K562 (cell line): ENCODE results near the gene ZNF222. TPM values are rescaled to one million over a fixed set of nuclear protein-coding genes. Genes with fewer than 3 reads are reported as not detected.

Experiments used
- CBX1 ChIP-seq: sonication (generic); IDR thresholded peaks from 2 replicates; pipeline ENCODE4 v1.6.1; 2016; ENCODE audit warnings: antibody characterized with exemption, low read depth, mild to moderate bottlenecking
- CBX2 ChIP-seq: fragments of 200-600 bp; sonication (generic); IDR thresholded peaks from one replicate; pipeline ENCODE4 v1.6.1; 2012; ENCODE audit warnings: mild to moderate bottlenecking, low read length, inconsistent platforms; ENCODE audit not compliant: insufficient read depth, poor library complexity, severe bottlenecking
- GABPB1 ChIP-seq: sonication (generic); formaldehyde crosslinking; IDR thresholded peaks from 2 replicates; pipeline ENCODE4 v1.8.0; 2022; ENCODE audit warnings: mild to moderate bottlenecking, missing genetic modification reagents
- GTF2E2 ChIP-seq: fragments of 200-800 bp; sonication (Bioruptor generic); IDR thresholded peaks from 2 replicates; pipeline ENCODE4 v1.6.1; 2016; ENCODE audit warnings: missing genetic modification characterization, missing compliant biosample characterization
- HMGXB4 ChIP-seq: sonication (generic); formaldehyde crosslinking; IDR thresholded peaks from 2 replicates; pipeline ENCODE4 v1.8.1; 2023; ENCODE audit warnings: mild to moderate bottlenecking, missing genetic modification reagents
- HSF4 ChIP-seq: fragments of 250-450 bp; sonication (Bioruptor Pico); IDR thresholded peaks from 2 replicates; pipeline ENCODE4 v2.1.2; 2022; ENCODE audit warnings: mild to moderate bottlenecking, moderate library complexity, borderline replicate concordance
- MAX ChIP-seq: sonication (generic); formaldehyde crosslinking; IDR thresholded peaks from 2 replicates; pipeline ENCODE4 v1.9.0; 2022; ENCODE audit warnings: mild to moderate bottlenecking, missing genetic modification reagents
- MTF1 ChIP-seq: fragments of 250-450 bp; sonication (Bioruptor Pico); IDR thresholded peaks from 2 replicates; pipeline ENCODE4 v1.9.0; 2021; ENCODE audit warnings: moderate library complexity, mild to moderate bottlenecking, inconsistent platforms, borderline replicate concordance
- PRPF4 ChIP-seq: fragments of 200-400 bp; formaldehyde crosslinking; IDR thresholded peaks from one replicate; pipeline ENCODE4 v1.6.1; 2017; ENCODE audit warnings: low read length, low read depth, mild to moderate bottlenecking; ENCODE audit not compliant: insufficient read depth, poor library complexity, severe bottlenecking
- RBM25 ChIP-seq: fragments of 200-400 bp; formaldehyde crosslinking; IDR thresholded peaks from 2 replicates; pipeline ENCODE4 v1.6.1; 2018; ENCODE audit warnings: low read length, low read depth, moderate library complexity; ENCODE audit not compliant: severe bottlenecking
- RERE ChIP-seq: sonication (generic); formaldehyde crosslinking; IDR thresholded peaks from 2 replicates; pipeline ENCODE4 v1.8.0; 2023; ENCODE audit warnings: missing genetic modification reagents, mild to moderate bottlenecking, borderline replicate concordance
- SIN3B ChIP-seq: fragments of 450-650 bp; IDR thresholded peaks from 2 replicates; pipeline ENCODE4 v1.6.1; 2017; ENCODE audit warnings: low read depth, mild to moderate bottlenecking, moderate library complexity
- SUPT5H ChIP-seq: fragments of 450-650 bp; IDR thresholded peaks from 2 replicates; pipeline ENCODE4 v1.6.1; 2016
- ZC3H11A ChIP-seq: IDR thresholded peaks from 2 replicates; pipeline ENCODE4 v1.6.1; 2012; ENCODE audit warnings: low read depth, low read length, improper control_type of control experiment
- ZNF24 ChIP-seq: fragments of 450-650 bp; IDR thresholded peaks from 2 replicates; pipeline ENCODE4 v1.6.1; 2016
- polyA plus RNA-seq, 8 experiments: library from polyadenylated mRNA; depleted of rRNA in 4 of 8; stranded (reverse) in 5 of 8; unstranded in 3 of 8; fragments of >200 nt; fragmentation: Nextera tagmentation in 2 of 8; fragmentation: Illumina TruSeq in 1 of 8; extraction: Ambion mirVana in 2 of 8; extraction: Trizol in 1 of 8; gene quantifications; 2 replicates each; pipeline versions ENCODE4 v1.2.1 to v1.2.3, GENCODE V29; 2011 to 2014; ENCODE audit warnings: inconsistent platforms in 1 of 8, missing spikeins in 1 of 8
- total RNA-seq, 7 experiments: library from RNA; depleted of rRNA in 6 of 7; stranded (reverse); fragments of >200 nt in 6 of 7; fragmentation: Illumina TruSeq in 2 of 7; extraction: Trizol in 2 of 7; gene quantifications; 2 replicates each; pipeline versions ENCODE4 v1.2.1 to v1.2.3, GENCODE V29; 2011 to 2021; ENCODE audit warnings: low replicate concordance in 1 of 7
- TF ChIP-seq, protein P1 (sequence below): fragments of 250-450 bp; sonication (Bioruptor Pico); IDR thresholded peaks from 2 replicates; pipeline ENCODE4 v1.8.0; 2022; ENCODE audit warnings: moderate library complexity, mild to moderate bottlenecking, inconsistent platforms
- TF ChIP-seq, protein P2 (sequence below): fragments of 200-800 bp; sonication (Bioruptor generic); IDR thresholded peaks from 2 replicates; pipeline ENCODE4 v1.6.1; 2017; ENCODE audit warnings: missing genetic modification characterization, missing compliant biosample characterization

ZNF222 gene
- total and polyA plus RNA-seq, 9 of the 15 experiments (the other 6 are each of a cell fraction or from before 2014, with no cell fraction given): 2.3 to 4.5 (median 3.0) TPM

DNA sequence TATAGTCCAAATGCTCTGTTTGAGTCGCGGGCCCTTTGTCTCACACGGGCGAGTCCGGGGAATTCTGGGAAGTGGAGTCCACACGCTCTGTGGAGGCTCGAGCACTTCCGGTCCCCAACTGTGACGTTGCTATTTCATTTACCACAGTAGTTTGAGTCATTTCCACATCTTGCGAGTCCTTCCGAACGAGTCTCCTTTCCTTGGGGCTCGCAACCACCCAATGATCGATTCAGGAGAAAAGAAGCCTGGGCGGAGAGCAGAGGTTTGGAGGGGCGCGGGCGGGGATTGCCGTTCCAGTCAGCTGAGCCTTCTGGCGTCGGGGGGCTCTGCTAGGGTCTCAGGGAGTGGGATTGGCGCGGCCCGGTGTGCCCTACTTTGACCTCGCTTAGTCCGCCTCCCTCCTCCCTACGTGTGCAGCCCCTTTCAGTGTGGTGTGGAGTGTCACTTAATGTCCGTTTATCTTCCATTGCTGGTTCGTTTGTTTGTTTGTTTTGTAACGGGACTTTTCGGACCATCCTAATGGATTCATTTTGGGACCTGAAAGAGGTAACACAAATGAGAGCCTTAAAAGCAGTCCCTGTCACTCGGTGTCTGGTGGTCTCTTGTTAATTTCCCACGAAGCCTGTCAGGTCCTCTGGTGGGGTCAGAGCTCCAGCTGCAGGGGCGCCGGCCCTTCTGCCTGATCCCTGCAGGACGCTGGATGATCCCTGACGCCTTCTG, at the start of gene ZNF222 (continued):
- TF ChIP-seq PRPF4 (no peak), GABPB1 (CRISPR knock-in tag) (peak; percentile 90), ZC3H11A (no peak), SIN3B (no peak), HMGXB4 (CRISPR knock-in tag) (no peak), MAX (no peak), RERE (CRISPR knock-in tag) (no peak), RBM25 (no peak), ZNF24 (no peak), HSF4 (CRISPR knock-in tag) (no peak), CBX2 (no peak), GTF2E2 (tag) (0 out of 2 replicates have a peak, but pooled peaks have one; percentile 37), MTF1 (no peak), CBX1 (no peak), SUPT5H (peak; percentile 68)
- TF ChIP-seq, protein P1, sequence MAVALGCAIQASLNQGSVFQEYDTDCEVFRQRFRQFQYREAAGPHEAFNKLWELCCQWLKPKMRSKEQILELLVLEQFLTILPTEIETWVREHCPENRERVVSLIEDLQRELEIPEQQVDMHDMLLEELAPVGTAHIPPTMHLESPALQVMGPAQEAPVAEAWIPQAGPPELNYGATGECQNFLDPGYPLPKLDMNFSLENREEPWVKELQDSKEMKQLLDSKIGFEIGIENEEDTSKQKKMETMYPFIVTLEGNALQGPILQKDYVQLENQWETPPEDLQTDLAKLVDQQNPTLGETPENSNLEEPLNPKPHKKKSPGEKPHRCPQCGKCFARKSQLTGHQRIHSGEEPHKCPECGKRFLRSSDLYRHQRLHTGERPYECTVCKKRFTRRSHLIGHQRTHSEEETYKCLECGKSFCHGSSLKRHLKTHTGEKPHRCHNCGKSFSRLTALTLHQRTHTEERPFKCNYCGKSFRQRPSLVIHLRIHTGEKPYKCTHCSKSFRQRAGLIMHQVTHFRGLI: no peak
- TF ChIP-seq, protein P2, sequence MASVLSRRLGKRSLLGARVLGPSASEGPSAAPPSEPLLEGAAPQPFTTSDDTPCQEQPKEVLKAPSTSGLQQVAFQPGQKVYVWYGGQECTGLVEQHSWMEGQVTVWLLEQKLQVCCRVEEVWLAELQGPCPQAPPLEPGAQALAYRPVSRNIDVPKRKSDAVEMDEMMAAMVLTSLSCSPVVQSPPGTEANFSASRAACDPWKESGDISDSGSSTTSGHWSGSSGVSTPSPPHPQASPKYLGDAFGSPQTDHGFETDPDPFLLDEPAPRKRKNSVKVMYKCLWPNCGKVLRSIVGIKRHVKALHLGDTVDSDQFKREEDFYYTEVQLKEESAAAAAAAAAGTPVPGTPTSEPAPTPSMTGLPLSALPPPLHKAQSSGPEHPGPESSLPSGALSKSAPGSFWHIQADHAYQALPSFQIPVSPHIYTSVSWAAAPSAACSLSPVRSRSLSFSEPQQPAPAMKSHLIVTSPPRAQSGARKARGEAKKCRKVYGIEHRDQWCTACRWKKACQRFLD: no peak
